C4-2B (cell line): ENCODE results near the gene KRTAP12-4.
"Not testable (repeated sequence)": the region's sequence is repeated elsewhere in the genome, so short reads cannot be mapped to it uniquely, and the experiment has no call there.

Experiments
- H3K27ac ChIP-seq: fragments of 450-650 bp; 2 replicates; pipeline ENCODE4 v1.5.1; 2017
- ZFX ChIP-seq: fragments of 450-650 bp; IDR thresholded peaks from 2 replicates; pipeline ENCODE4 v1.6.1; 2017
- TF ChIP-seq, protein P1 (sequence below): fragments of 450-650 bp; conservative IDR thresholded peaks from 2 replicates; pipeline ENCODE4 v1.5.1; 2017; ENCODE audit warnings: mild to moderate bottlenecking

KRTAP12-4 gene

DNA sequence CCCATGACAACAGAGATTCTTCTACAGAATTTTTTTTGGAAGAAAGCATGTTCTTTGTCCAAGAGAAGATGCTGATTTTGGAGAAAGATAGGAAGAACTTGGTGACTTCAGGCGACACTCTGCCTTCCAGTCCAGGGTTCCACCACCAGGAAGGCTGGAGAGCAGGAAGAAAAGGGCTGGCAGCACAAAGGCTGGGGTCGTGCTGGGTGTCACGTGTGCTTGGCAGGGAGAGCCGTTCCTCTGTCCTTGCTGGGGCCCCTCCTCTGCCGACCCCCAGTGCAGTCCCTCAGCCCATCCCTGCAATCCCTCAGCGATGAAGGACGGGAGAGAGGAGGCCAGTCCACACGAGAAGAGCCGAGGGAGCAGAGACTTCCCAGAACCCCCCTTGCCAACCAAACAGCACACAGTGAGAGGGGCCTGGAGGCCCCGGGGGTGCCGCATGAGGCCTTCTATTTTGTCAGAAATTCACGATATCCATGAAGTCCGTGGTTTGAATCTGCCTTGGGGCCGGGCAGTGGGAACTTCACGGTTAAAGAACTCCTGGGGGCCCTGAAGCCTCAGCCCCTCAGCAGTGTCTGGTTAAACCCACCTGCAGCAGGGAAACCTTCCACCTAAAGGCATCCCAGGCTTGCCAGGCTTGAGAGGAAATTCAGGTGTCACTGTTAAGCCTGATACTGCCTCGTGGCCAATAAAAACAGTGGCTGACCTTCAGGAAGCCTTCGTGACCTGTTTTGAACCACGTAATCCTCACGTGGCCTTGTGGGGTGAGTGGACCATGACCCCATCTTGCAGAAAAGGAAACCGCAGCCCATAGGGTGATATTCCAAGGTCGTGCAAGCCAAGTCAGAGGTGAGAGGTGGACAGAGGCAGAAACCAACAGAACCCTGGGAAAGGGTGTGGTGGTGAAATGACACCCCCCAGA, 45.9 kb upstream of the KRTAP12-4 start:
- TF ChIP-seq, protein P1, sequence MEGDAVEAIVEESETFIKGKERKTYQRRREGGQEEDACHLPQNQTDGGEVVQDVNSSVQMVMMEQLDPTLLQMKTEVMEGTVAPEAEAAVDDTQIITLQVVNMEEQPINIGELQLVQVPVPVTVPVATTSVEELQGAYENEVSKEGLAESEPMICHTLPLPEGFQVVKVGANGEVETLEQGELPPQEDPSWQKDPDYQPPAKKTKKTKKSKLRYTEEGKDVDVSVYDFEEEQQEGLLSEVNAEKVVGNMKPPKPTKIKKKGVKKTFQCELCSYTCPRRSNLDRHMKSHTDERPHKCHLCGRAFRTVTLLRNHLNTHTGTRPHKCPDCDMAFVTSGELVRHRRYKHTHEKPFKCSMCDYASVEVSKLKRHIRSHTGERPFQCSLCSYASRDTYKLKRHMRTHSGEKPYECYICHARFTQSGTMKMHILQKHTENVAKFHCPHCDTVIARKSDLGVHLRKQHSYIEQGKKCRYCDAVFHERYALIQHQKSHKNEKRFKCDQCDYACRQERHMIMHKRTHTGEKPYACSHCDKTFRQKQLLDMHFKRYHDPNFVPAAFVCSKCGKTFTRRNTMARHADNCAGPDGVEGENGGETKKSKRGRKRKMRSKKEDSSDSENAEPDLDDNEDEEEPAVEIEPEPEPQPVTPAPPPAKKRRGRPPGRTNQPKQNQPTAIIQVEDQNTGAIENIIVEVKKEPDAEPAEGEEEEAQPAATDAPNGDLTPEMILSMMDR = no peak
- TF ChIP-seq ZFX = no peak
- no peak overlapping the region for H3K27ac ChIP-seq

DNA sequence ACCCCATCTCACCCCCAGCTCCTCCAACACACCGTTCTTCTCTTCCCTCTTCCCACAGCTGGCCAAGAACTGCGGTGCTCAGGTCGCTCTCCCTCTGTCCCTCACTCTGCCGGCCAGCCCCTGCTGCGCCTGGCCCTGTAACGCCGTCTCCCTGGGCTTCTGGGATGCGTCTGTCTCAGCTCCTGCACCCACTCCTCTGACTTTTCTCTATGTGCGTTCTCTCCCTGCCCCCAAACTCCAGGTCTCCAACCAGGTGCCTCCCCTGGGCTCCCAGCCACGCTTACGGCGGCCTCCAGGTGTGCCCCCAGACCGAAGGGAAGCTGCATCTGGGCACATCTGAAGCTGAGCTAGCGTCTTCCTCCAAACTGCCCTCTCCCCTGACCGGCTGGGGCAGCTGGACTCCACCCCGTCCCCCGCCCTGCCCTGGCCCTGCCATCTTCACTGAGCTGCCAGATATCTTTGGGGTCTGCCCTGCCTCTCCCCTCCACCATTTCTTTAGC, 45.1 kb upstream of the KRTAP12-4 start:
- TF ChIP-seq, protein P1 = no peak
- no peak for TF ChIP-seq ZFX

DNA sequence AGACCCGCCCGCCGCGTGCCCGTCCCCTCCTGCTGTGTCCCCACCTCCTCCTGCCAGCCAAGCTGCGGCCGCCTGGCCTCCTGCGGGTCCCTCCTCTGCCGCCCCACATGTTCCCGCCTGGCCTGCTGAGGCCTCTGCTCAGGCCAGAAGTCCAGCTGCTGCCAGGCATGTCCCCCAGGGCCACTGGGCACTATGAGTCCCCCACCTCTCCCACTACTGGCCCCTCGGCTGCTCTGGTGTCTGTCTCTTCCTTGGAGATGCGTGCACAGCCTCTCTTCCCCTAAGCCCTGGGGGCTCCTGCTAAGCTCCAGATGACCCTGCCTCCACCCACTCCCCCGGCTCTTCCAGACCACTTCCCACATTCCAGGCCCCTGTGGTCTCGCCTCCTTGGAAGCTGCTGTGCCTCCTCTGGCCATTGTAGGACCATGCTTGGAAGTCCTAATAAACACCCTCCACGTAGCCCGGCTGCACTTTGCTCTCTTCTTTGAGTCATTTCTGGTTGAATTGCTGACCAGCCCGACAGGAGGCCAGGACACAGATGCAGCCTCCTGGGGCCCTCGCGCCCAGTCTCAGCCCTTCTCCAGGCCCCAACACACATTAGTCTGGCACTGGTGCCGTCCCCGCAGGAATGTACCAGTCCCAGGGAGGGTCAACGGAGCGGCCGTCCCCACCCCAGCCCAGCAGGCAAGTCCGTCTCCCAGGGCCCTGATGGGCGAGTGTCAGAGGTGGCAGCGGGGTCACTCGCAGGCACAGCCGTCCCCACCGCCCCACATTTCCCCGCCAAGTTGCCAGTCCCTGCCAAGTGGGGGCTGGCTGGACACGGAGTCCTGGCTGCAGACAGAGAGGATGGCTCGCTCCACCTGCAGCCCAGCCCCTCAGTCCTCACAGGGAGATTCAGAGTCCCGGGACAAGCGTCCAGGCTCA, 43.6 kb upstream of the KRTAP12-4 start:
- no peak overlapping the region for H3K27ac ChIP-seq
- TF ChIP-seq ZFX = no peak
- TF ChIP-seq, protein P1 = no peak

More for the DNA sequence above, 45.1 kb upstream of the KRTAP12-4 start:
- no peak overlapping the region for H3K27ac ChIP-seq

DNA sequence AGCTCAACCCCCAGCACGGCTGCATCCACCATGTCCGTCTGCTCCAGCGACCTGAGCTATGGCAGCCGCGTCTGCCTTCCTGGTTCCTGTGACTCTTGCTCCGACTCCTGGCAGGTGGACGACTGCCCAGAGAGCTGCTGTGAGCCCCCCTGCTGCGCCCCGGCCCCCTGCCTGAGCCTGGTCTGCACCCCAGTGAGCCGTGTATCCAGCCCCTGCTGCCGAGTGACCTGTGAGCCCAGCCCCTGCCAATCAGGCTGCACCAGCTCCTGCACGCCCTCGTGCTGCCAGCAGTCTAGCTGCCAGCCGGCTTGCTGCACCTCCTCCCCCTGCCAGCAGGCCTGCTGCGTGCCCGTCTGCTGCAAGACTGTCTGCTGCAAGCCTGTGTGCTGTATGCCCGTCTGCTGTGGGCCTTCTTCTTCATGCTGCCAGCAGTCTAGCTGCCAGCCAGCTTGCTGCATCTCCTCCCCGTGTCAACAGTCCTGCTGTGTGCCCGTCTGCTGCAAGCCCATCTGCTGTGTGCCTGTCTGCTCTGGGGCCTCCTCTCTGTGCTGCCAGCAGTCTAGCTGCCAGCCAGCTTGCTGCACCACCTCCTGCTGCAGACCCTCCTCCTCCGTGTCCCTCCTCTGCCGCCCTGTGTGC, 42.8 kb upstream of the KRTAP12-4 start, which contains the start of gene KRTAP10-12:
TSS of gene KRTAP10-12 (plus strand) at position 1 of the 639 bp plus-strand sequence. CDS start at position 31, 30 bp downstream.
- not testable (repeated sequence) for H3K27ac ChIP-seq

DNA sequence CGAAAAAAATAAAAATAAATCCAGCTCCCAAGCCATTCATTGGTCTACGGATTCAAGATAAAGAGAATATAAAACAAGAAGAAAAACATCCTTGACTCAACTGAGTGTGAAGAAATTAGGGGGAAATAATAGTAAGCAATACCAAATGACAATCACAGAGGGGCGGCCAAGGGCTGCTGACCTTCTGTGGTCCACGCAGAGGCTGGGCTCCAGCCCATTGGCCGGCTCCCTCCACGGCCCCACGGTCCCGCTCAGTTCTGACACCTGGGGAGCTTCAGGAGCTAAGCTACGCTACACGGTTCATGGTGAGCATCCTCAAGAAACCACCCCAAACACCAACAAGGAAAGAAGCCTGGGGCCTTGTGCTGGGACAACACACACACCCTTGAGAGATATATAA, 42.1 kb upstream of the KRTAP12-4 start:
- TF ChIP-seq, protein P1 = no peak
- TF ChIP-seq ZFX = no peak
- H3K27ac ChIP-seq = no peak overlapping the region

DNA sequence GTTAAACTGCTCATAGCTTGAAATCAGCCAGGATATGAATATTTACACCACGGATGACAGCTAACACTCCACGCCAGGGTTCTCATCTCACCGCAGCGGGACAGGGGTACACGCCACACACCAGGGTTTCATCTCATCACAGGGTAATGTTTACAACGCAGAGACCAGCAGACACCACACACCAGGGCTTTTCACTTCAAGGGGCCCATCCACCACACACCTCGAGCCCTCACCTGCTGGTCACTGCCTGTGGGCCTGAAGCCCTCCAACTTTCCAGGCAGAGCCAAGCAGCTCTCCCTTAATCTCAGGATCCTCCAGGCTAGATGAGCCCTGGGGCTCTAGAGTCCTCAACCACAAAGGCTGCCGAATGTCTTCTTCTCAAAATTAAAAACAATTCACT, 41.2 kb upstream of the KRTAP12-4 start:
- no peak overlapping the region for H3K27ac ChIP-seq
- TF ChIP-seq, protein P1 = no peak
- no peak for TF ChIP-seq ZFX

DNA sequence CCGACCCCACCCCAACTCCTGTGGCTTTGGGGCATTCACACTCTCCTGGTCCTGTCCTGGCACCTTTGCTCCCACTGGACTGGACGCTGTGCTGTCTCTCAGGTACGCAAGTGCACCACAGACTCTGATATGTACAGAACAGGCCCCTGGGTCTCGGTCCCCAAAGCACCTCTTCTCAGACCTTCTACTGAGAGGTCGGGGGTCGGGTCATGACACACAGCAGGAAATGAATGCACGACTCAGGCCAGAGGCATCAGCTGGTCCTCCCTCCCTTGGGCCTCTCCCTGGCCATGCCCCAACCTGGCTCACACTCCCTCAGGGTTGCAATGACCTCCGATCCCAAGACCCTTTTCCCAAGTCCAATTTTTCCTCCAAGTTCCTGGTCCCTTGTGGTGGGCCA, 40.7 kb upstream of the KRTAP12-4 start:
- TF ChIP-seq, protein P1 = no peak
- no peak for TF ChIP-seq ZFX

More for the DNA sequence above, 40.7 kb upstream of the KRTAP12-4 start:
- no peak overlapping the region for H3K27ac ChIP-seq
